Liver (tissue), 9 donors: Measurements from ENCODE around the gene FBXW2. TPM values are rescaled to one million over a fixed set of nuclear protein-coding genes. Genes with fewer than 3 reads are reported as not detected.

ENCODE experiments used
- DNase-seq: peaks from one replicate; pipeline ENCODE4 v3.0.0-alpha.2; 2017; ENCODE audit warnings: low spot score
- H3K27ac ChIP-seq, 2 donors: one replicate each; pipeline ENCODE4 v1.7.0; 2013; ENCODE audit warnings: inconsistent platforms in 2 of 2, low read length in 2 of 2, control low read depth in 1 of 2, low read depth in 1 of 2, mild to moderate bottlenecking in 1 of 2
- H3K27me3 ChIP-seq, 4 donors: one replicate each; pipeline versions ENCODE4 v1.6.1 to v1.7.0; 2013; ENCODE audit warnings: low read length in 3 of 4, inconsistent platforms in 1 of 4, mild to moderate bottlenecking in 1 of 4, moderate library complexity in 1 of 4; ENCODE audit not compliant: control insufficient read depth in 4 of 4, insufficient read depth in 4 of 4
- H3K36me3 ChIP-seq, 4 donors: one replicate each; pipeline versions ENCODE4 v1.6.1 to v1.7.0; 2013; ENCODE audit warnings: low read length in 3 of 4, mild to moderate bottlenecking in 3 of 4, low read depth in 1 of 4, moderate library complexity in 1 of 4; ENCODE audit not compliant: control insufficient read depth in 4 of 4, insufficient read depth in 3 of 4
- H3K4me1 ChIP-seq, 4 donors: one replicate each; pipeline versions ENCODE4 v1.6.1 to v1.7.0; 2013; ENCODE audit warnings: low read length in 3 of 4, mild to moderate bottlenecking in 3 of 4, moderate library complexity in 1 of 4; ENCODE audit not compliant: control insufficient read depth in 4 of 4, insufficient read depth in 4 of 4
- H3K4me3 ChIP-seq, 3 donors: one replicate each; pipeline versions ENCODE4 v1.6.1 to v1.7.0; 2013; ENCODE audit warnings: low read length in 3 of 3, control low read depth in 1 of 3, low read depth in 1 of 3, mild to moderate bottlenecking in 1 of 3
- H3K9ac ChIP-seq, 2 donors: one replicate each; pipeline ENCODE4 v1.7.0; 2013; ENCODE audit warnings: low read length in 2 of 2, mild to moderate bottlenecking in 2 of 2, moderate library complexity in 2 of 2, control low read depth in 1 of 2, low read depth in 1 of 2
- H3K9me3 ChIP-seq, 4 donors: one replicate each; pipeline versions ENCODE4 v1.6.1 to v1.7.0; 2013; ENCODE audit warnings: low read length in 3 of 4; ENCODE audit not compliant: control insufficient read depth in 4 of 4
- FOXA1 ChIP-seq: IDR thresholded peaks from 2 replicates; pipeline ENCODE4 v1.6.1; 2016; ENCODE audit warnings: antibody characterized with exemption
- FOXA2 ChIP-seq: IDR thresholded peaks from 2 replicates; pipeline ENCODE4 v1.6.1; 2016; ENCODE audit warnings: antibody characterized with exemption
- GABPA ChIP-seq, 2 donors: IDR thresholded peaks in 1 of 2; conservative IDR thresholded peaks in 1 of 2; 2 replicates each; pipeline ENCODE4 v1.6.1; 2016; ENCODE audit warnings: antibody characterized with exemption in 2 of 2, mild to moderate bottlenecking in 1 of 2, moderate library complexity in 1 of 2
- HNF4A ChIP-seq, 2 donors: conservative IDR thresholded peaks; 2 replicates each; pipeline ENCODE4 v1.6.1; 2016; ENCODE audit warnings: antibody characterized with exemption in 2 of 2, mild to moderate bottlenecking in 2 of 2
- HNF4G ChIP-seq: IDR thresholded peaks from 2 replicates; pipeline ENCODE4 v1.6.1; 2016; ENCODE audit warnings: antibody characterized with exemption
- JUND ChIP-seq, 2 donors: IDR thresholded peaks; 2 replicates each; pipeline ENCODE4 v1.6.1; 2016; ENCODE audit warnings: antibody characterized with exemption in 2 of 2
- NR2F2 ChIP-seq: IDR thresholded peaks from 2 replicates; pipeline ENCODE4 v1.6.1; 2016; ENCODE audit warnings: antibody characterized with exemption
- RAD21 ChIP-seq, 2 donors: IDR thresholded peaks; 2 replicates each; pipeline ENCODE4 v1.6.1; 2016; ENCODE audit warnings: antibody characterized with exemption in 2 of 2, mild to moderate bottlenecking in 2 of 2
- RXRA ChIP-seq, 2 donors: IDR thresholded peaks; 2 replicates each; pipeline ENCODE4 v1.6.1; 2017 to 2018; ENCODE audit warnings: antibody characterized with exemption in 2 of 2, mild to moderate bottlenecking in 1 of 2
- SP1 ChIP-seq: IDR thresholded peaks from 2 replicates; pipeline ENCODE4 v1.6.1; 2018; ENCODE audit warnings: antibody characterized with exemption, mild to moderate bottlenecking
- TAF1 ChIP-seq: conservative IDR thresholded peaks from 2 replicates; pipeline ENCODE4 v1.6.1; 2016; ENCODE audit warnings: antibody characterized with exemption, mild to moderate bottlenecking
- YY1 ChIP-seq: IDR thresholded peaks from 2 replicates; pipeline ENCODE4 v1.6.1; 2016; ENCODE audit warnings: antibody characterized with exemption, mild to moderate bottlenecking
- WGBS: extraction: QIAGEN DNeasy Blood & Tissue Kit; methylation state at CpG from one replicate; pipeline ENCODE4 v1.1.7; 2013; 5-methylcytosine and 5-hydroxymethylcytosine counted together
- polyA plus RNA-seq, 2 donors: library from polyadenylated mRNA; stranded (reverse) in 1 of 2; unstranded in 1 of 2; fragments of 200-250 nt in 1 of 2; fragments of >200 nt in 1 of 2; fragmentation: Nextera tagmentation in 1 of 2; extraction: Ambion mirVana in 1 of 2; gene quantifications; one replicate each; pipeline versions ENCODE4 v1.2.1 to v1.2.3, GENCODE V29; 2013 to 2015
- total RNA-seq, 2 donors: library from RNA; depleted of rRNA; stranded (reverse); fragments of >200 nt; gene quantifications; one replicate each; pipeline ENCODE4 v1.2.3, GENCODE V29; 2014
- TF ChIP-seq, protein P1 (sequence below): IDR thresholded peaks from 2 replicates; pipeline ENCODE4 v1.6.1; 2016; ENCODE audit warnings: antibody characterized with exemption
- TF ChIP-seq, protein P2 (sequence below): fragments of 150-350 bp; IDR thresholded peaks from 2 replicates; pipeline ENCODE4 v1.5.1; 2017; ENCODE audit warnings: improper control_type of control experiment, low read depth, low read length; ENCODE audit not compliant: missing input control
- TF ChIP-seq, protein P3 (sequence below): IDR thresholded peaks from 2 replicates; pipeline ENCODE4 v1.6.1; 2016; ENCODE audit warnings: antibody characterized with exemption
- TF ChIP-seq, protein P4 (sequence below): IDR thresholded peaks from 2 replicates; pipeline ENCODE4 v1.6.1; 2016; ENCODE audit warnings: antibody characterized with exemption
- donor health status: healthy.
- donor health status: healthy.
- donor health status: healthy.
- donor health status: healthy.
- donor health status: healthy.

Gene FBXW2
- total and polyA plus RNA-seq, 4 donors, result 7.0 to 40.9 (median 22.5) TPM

DNA sequence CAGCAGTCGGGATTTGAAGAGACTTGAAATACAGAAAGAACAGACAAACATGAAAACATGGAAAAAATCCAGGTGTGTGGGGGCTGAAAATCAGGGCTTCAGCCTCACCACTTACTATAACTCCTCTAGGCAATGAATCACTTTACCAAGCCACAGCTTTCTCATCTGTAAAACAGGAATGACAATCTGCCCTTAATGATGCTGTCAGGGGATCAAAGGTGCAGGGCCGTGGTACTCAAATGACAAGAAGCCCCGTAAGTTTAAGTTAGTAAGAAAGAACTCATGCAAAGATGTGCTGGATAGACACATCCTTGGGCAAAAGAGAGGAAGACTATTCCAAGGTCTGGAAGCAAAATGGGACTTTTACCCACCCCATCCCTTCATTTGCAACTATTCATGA lies 34.7 kb downstream of the FBXW2 start:
- no peaks in the 10 kb centered on the region for H3K9me3 ChIP-seq
- H3K4me1 ChIP-seq, result peaks cover 0 to 12% (median 3%) of the 10 kb centered on the region in 4 donors
- no peaks in the 10 kb centered on the region for H3K27me3 ChIP-seq
- DNase-seq, result no peak
- no peak overlapping the region for H3K27ac ChIP-seq
- no peak overlapping the region for H3K4me3 ChIP-seq
- no peak overlapping the region for H3K9ac ChIP-seq
- peaks cover under 1 to 21% (median 6%) of the 10 kb centered on the region in 4 donors for H3K36me3 ChIP-seq
- no peak for TF ChIP-seq RXRA (IDR thresholded peaks at IDR 0.05)
- no peak for TF ChIP-seq FOXA1
- TF ChIP-seq, protein P1, sequence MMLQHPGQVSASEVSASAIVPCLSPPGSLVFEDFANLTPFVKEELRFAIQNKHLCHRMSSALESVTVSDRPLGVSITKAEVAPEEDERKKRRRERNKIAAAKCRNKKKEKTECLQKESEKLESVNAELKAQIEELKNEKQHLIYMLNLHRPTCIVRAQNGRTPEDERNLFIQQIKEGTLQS, result no peak
- no peak for TF ChIP-seq HNF4A (conservative IDR thresholded peaks at IDR 0.05)
- WGBS, result 89% methylated on average over 3 of the region's 3 CpGs

DNA sequence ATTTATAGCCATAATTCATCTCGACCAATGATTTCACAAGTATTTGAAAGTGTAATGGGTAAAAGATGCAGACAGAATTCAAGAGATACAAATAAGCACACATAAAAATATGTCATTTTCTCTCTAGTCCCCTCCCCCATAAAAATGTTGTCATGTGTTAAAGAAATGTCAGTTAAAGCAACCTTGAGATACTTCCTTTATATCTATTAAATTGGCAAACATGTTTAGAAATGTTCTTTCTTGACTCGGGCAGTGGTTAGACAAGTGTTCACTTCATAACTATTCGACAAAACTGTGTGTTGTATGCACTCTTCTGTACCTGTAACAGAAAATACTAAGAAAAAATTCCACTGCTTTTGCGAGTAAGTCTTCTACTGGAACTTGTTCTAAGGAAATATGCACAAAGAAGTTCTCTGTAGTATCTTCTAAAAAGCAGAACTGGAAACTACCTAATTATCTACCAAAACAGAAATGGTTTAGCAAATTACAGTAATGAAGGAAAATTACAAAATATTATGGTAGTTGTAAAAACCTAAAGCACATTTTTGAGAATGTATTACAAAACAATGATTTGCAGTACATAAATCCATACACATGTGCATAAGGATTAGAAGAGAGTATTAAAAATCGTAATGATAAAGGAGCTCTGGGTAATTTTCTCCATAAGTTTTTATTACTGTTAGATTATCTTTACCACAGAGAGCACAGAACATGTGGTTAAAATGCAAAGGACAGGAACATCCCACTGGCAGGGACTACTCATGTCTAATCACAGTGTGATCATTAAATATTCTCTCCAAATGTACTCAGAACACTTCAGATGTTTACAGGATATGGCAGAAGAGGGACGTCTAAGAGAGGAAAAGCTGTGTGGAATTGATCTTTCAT lies 35.9 kb downstream of the FBXW2 start:
- Histone ChIP-seq H3K27me3 (no peaks in the 10 kb centered on the region), H3K36me3 (peaks cover 0 to 14% (median 0%) of the 10 kb centered on the region in 4 donors), H3K9me3 (no peaks in the 10 kb centered on the region), H3K4me3 (no peak overlapping the region), H3K27ac (no peak overlapping the region), H3K9ac (no peak overlapping the region), H3K4me1 (peaks cover 0 to 12% (median 3%) of the 10 kb centered on the region in 4 donors)
- TF ChIP-seq GABPA (IDR thresholded peaks at IDR 0.05 in 1 of 2, conservative IDR thresholded peaks at IDR 0.05 in 1 of 2), result no peak
- no peak for TF ChIP-seq FOXA1
- no peak for TF ChIP-seq HNF4G
- no peak for TF ChIP-seq RXRA (IDR thresholded peaks at IDR 0.05)
- 71% methylated on average over 6 of the region's 6 CpGs for WGBS
- DNase-seq, result no peak

DNA sequence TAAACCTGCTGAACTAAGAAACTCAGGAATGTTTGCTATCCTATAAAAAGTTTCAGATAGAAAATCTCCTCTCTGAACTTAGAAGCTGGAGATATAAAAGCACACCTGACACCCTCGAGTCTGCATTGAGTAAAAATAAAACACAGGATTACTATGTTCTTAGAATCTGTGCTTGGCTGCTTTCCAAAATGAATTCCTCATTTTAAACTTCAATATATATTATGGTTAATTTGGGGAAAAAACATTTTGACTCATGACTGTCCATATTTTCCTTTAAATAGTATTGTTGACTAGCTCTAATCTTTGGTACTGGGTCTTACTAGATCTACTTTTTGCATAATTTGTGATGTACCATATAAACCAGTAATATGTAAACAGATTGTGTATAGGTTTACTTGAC lies 36.7 kb downstream of the FBXW2 start:
- peaks cover 0 to 12% (median 3%) of the 10 kb centered on the region in 4 donors for H3K4me1 ChIP-seq
- peaks cover 0 to 11% (median 0%) of the 10 kb centered on the region in 4 donors for H3K36me3 ChIP-seq
- no peak overlapping the region for H3K9ac ChIP-seq
- H3K27ac ChIP-seq, result no peak overlapping the region
- H3K4me3 ChIP-seq, result no peak overlapping the region
- H3K9me3 ChIP-seq, result no peaks in the 10 kb centered on the region
- TF ChIP-seq YY1 (no peak), HNF4G (no peak), RXRA (IDR thresholded peaks at IDR 0.05) (no peak), HNF4A (conservative IDR thresholded peaks at IDR 0.05) (no peak), RAD21 (IDR thresholded peaks at IDR 0.05) (no peak), GABPA (IDR thresholded peaks at IDR 0.05 in 1 of 2, conservative IDR thresholded peaks at IDR 0.05 in 1 of 2) (no peak), JUND (IDR thresholded peaks at IDR 0.05) (no peak), FOXA2 (no peak), TAF1 (no peak), NR2F2 (no peak), FOXA1 (no peak), SP1 (no peak)
- TF ChIP-seq, protein P2, sequence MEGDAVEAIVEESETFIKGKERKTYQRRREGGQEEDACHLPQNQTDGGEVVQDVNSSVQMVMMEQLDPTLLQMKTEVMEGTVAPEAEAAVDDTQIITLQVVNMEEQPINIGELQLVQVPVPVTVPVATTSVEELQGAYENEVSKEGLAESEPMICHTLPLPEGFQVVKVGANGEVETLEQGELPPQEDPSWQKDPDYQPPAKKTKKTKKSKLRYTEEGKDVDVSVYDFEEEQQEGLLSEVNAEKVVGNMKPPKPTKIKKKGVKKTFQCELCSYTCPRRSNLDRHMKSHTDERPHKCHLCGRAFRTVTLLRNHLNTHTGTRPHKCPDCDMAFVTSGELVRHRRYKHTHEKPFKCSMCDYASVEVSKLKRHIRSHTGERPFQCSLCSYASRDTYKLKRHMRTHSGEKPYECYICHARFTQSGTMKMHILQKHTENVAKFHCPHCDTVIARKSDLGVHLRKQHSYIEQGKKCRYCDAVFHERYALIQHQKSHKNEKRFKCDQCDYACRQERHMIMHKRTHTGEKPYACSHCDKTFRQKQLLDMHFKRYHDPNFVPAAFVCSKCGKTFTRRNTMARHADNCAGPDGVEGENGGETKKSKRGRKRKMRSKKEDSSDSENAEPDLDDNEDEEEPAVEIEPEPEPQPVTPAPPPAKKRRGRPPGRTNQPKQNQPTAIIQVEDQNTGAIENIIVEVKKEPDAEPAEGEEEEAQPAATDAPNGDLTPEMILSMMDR, result no peak
- TF ChIP-seq, protein P3, sequence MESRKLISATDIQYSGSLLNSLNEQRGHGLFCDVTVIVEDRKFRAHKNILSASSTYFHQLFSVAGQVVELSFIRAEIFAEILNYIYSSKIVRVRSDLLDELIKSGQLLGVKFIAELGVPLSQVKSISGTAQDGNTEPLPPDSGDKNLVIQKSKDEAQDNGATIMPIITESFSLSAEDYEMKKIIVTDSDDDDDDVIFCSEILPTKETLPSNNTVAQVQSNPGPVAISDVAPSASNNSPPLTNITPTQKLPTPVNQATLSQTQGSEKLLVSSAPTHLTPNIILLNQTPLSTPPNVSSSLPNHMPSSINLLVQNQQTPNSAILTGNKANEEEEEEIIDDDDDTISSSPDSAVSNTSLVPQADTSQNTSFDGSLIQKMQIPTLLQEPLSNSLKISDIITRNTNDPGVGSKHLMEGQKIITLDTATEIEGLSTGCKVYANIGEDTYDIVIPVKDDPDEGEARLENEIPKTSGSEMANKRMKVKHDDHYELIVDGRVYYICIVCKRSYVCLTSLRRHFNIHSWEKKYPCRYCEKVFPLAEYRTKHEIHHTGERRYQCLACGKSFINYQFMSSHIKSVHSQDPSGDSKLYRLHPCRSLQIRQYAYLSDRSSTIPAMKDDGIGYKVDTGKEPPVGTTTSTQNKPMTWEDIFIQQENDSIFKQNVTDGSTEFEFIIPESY, result no peak
- TF ChIP-seq, protein P1, result no peak
- TF ChIP-seq, protein P4, sequence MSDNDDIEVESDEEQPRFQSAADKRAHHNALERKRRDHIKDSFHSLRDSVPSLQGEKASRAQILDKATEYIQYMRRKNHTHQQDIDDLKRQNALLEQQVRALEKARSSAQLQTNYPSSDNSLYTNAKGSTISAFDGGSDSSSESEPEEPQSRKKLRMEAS, result no peak
- no peaks in the 10 kb centered on the region for H3K27me3 ChIP-seq
- no peak for DNase-seq
- WGBS, result 11% methylated on average over 1 of the region's 1 CpG
